ENCODE data around the gene DGKQ.

The DGKQ gene

DNA sequence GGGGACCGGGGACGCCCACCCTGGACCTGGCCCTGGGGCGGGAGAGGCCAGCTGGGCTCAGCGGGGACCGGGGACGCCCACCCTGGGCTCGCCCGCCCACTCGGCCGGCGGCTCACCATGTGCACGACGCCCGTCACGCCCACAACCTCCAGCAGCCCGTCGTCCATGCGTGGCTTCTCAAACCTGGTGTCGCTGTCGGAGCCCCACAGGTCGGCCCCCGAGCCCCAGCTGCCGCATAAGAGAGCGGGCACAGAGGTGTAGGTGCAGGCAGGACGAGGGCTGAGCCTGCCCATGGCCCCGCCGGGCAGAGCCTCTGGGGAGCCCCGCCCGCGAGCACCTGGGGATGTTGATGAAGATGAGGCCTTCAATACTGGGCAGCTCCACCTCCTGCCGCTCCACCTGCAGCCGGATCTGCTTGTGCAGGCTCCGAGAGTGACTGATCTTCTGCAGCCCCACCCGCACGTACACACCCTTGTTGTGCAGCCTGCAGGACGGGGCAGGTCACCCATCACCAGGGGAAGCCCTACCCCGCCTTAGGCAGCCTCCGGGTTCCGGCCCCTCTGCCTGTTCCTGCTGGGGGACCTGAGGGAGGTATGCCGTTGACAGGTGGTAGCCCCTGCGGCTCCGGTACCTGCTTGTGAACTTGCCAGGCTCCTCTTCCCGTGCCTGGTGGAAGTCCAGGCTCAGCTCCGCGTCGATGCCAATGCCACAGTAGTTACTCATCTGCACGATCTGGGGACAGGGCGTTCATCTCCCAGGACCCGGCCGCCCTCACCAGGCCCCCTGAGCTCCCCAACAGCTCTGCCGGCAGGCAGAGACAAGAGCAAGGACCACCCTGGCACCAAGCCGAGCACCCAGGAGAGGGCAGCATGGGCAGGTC, 11.8 kb downstream of the DGKQ start:
- no peak for DNase-seq (ENCODE audit: low read depth in 3 of 3)

GRCh38 chr4:960636-961350, 12.6 kb downstream of the DGKQ start:
- DNase-seq (ENCODE audit: low read depth in 3 of 3): no peak

DNA sequence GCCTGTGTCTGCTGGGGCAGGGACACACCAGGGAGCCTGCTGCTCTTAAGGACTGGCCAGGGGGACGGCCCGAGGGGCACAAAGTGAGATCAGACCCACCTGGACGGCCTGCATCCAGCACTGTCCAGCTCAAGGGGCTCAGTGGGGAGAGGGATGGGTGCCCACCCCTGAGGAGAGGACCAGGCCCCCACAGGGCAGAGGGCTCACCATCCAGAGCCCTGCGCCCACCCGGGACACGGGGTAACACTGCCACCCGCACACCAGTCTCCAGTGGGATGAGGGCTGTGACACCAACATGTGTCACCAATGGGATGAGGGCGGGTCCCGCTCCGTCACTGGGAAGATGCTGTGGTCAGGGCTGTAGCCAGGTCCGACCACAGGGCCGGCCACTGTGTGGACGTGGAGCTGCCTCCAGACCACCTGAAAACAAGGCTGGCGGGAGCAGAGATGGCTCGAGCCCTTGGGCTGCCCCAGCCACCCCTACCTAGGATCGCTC, 13.2 kb downstream of the DGKQ start:
- no peak for DNase-seq (ENCODE audit: low read depth in 3 of 3)

GRCh38 chr4:959338-960139, 13.8 kb downstream of the DGKQ start:
- DNase-seq (ENCODE audit: low read depth in 3 of 3): no peak

DNA sequence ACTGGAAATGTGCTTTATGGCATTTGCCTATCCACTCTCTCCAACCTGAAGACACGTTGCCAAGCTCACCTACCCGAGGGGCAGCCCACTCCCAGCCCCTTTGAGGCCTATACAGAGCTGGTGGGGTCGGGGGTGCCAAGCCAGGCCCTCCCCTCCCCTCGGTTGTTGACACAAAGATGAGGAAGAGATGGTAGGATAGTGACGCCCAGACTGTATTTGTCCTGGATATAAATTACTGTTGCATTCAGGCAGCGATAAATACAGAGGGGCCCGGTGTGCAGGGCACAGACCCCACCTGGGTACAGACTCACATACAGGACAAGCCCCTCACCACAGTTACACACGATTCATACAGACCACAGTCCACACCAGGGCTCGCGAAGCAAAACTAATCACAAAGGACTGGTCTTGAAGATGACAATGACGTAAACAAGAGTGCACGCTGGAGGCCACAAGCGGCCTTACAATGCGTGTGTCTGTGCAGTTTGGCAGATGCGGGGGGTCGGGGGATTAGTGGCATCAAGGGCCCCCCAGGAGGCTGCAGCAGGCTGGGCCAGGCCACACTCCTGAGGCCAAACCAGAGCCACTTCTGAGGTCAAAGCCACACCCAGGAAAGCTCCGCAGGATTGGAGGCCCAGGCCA, 14.6 kb downstream of the DGKQ start:
- no peak for DNase-seq (ENCODE audit: low read depth in 3 of 3)

GRCh38 chr4:958314-958665, 15.1 kb downstream of the DGKQ start:
- no peak for DNase-seq (ENCODE audit: low read depth in 3 of 3)

DNA sequence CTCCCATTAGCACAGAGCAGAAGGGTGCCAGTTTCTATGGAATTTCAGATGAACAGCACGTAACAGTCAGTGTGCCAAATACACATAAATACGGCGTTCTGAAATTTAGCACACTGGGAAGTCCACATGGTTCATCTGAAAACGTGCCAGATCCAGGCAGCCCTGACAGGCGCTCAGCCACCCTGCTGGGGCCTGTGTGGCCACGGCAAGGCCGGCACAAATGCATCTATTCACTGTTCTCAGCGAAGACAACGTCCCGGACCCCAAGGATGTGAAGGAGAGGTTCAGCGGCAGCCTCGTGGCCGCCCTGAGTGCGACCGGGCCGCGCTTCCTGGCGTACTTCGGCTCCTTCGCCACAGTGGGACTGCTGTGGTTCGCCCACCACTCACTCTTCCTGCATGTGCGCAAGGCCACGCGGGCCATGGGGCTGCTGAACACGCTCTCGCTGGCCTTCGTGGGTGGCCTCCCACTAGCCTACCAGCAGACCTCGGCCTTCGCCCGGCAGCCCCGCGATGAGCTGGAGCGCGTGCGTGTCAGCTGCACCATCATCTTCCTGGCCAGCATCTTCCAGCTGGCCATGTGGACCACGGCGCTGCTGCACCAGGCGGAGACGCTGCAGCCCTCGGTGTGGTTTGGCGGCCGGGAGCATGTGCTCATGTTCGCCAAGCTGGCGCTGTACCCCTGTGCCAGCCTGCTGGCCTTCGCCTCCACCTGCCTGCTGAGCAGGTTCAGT, 15.6 kb downstream of the DGKQ start:
- no peak for DNase-seq (ENCODE audit: low read depth in 3 of 3)

DNA sequence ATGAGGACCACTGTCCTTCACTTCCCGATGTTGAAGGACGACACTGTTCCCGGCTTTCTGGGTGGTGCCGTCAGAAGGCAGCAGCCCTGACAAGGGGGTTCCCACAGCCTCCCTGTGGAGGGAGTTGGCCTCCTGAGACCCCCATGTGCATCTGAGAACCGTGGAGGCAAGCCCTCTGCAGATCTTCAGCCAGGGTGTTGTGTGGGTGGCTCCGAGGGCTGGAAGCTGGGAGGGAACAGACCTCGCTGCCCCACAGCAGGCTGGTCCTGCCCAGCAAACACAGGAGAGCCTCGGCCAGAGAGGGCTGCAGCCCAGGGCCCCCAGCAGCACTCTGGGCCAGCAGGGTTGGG, 16.2 kb downstream of the DGKQ start:
- DNase-seq (ENCODE audit: low read depth in 3 of 3): no peak

DNA sequence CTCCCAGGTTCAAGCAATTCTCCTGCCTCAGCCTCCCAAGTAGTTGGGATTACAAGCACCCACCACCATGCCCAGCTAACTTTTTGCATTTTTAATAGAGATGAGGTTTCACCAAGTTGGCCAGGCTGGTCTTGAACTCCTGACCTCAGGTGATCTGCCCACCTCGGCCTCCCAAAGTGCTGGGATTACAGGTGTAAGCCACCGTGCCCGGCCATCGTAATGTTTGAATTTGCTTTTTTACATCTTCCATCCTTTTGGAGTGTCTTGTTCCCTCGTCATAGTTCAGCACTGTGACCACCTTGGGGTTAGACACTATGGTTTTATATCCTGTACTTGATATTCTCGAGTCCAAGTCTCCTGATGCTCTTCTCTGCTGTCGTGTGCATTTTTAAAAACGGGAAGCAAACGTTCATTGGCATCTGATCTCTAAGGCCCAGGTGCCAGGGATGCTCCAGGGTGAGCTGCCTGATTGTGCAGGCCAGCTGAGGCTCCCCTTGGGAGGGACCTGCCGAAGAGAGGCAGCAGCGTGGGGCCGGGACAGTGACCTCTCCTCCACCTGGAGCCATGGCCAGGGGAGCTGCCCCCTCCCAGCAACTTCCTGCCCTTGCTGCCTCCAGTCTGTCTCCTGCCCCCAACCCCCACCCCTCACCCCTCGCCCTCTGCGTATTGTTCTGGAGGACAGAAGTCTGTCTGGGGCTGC, 16.7 kb downstream of the DGKQ start:
- no peak for DNase-seq (ENCODE audit: low read depth in 3 of 3)

DNA sequence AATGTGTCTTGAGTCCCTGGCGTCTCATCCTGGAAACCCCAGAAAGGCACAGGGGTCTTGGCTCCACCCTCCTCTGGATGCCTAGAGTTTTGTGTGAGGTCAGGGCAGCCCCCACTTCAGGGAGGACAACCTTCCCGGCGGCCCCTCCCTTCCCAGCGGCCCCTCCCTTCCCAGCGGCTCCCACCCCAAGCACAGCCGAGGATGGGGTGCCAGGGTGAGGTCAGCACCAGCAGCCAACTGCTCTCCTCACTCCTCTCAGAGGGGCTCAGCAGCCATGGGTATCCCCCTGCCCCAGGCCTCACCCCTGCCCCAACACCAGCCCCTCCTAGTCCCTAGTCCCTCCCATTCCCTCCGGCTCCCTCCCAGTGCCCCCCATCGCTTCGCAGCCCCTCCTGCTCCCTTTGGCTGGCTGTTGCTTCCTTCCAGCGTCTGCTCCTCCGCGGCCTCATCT, 17.4 kb downstream of the DGKQ start:
- no peak for DNase-seq (ENCODE audit: low read depth in 3 of 3)

DNA sequence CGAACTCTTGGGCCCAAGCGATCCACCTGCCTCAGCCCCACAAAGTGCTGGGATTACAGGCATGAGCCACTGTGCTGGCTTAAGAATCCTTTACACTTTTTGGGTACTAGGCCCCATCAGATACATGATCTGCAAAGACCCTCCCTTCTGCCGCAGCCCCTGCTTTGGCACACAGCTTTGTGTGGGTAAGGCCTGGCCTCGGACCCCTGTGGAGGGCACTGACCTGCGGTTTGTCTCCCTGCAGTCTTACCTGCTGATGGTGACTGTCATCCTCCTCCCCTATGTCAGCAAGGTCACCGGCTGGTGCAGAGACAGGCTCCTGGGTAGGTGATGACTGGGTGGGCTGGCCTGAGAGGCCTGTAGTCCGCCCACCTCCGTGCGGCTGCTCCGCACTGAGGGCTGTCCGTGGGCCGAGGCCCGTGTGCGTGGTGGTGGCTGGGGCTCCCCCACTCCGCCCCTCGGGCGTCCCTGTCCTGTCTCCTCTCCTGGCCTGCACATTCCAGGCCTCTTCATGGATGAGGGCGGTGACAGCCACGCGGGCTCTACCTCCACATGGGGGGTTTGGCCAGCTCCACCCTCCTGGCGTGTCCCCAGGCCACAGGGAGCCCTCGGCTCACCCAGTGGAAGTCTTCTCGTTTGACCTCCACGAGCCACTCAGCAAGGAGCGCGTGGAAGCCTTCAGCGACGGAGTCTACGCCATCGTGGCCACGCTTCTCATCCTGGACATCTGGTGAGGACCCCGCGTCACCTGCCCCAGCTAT, 18.0 kb downstream of the DGKQ start:
- DNase-seq (ENCODE audit: low read depth in 3 of 3): no peak

- DNase-seq (ENCODE audit: low read depth in 3 of 3): no peak
Observed at GRCh38 chr4:954211-955020, 19.0 kb downstream of the DGKQ start.

- no peak for DNase-seq (ENCODE audit: low read depth in 3 of 3)
Observed at GRCh38 chr4:953574-953915, 19.8 kb downstream of the DGKQ start.

DNA sequence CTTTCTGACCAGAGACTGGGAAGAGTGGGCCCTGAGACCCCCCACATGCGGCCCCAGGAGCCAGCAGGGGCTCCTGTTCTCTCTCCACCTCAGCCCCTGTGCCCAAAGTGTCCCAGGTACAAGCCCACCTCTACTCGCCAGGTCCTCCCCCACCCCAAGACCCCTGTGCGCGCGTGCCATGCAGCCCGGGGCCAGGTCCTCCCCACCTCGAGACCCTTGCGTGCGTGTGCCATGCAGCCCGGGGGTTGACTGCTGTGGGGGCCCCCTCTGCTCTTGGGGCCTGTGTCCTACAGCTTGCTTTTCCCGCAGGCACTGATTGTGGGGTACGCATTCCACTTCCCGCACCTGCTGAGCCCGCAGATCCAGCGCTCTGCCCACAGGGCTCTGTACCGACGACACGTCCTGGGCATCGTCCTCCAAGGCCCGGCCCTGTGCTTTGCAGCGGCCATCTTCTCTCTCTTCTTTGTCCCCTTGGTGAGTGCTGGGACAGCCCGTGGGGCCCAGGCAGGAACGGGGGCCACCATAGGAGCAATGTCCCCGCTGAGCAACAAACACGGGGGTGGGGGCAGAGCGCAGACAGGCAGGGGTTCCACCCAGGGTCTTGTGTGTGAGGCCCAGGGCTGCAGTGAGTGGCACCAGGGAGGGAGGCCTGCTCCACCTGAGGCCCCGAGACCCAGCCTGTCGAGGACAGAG, 20.3 kb downstream of the DGKQ start:
- no peak for DNase-seq (ENCODE audit: low read depth in 3 of 3)

DNA sequence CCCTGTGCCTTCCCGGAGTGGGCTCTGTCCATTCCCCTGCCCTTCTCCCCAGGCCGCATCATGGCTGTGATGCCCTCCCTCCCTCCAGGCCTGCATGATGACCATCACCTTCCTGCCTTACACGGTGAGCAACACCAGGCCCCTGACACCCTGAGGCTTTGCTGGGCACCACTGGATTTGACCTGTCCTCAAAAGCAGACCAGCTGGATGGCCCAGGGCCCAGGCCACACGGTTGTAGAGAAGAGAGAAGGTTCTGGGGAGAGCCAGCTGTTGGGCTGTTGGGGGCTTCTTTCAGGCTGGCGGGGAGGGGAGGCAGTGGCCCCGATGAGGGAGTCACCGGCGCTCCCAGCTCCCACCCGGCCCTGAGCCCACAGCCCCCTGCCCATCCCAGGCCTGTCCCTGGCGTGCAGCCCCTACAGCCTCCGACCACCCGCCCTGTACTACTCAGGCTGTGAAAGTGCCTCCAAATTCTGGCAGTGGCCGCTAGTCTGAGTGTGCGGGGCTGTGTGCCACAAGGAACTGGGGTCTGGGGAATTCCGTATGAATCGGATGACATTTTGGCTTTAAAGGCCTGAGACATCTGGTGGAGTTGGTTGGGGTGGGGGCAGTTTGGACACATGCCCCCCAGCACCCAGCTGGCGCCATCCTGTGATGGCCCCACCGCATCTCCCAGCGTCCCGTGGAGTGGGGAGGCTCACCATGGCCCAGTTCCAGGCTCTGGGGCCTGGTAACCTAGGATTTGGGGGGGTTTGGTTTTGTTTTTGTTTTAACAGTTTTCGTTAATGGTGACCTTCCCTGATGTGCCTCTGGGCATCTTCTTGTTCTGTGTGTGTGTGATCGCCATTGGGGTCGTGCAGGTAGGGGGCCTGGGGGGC, 21.5 kb downstream of the DGKQ start:
- DNase-seq (ENCODE audit: low read depth in 3 of 3): no peak

DNA sequence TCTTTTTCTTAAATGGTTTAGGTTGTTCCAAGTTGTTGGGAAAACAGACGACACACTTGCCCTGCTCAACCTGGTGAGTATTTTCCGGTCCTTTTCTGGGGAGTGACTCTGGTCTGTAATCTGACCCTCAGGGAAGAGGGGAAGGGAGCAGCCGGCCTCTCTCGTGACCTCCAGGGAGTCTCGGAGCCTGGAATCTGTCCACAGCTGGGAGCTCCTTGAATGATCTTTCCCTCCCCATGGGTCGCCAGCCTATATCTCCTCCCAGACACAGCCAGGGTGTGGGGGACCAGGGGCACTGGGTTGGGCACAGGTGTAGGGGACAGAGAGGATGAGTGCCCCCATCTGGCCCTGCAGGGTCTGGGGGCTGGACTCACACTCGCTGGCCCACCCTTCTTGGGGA, 22.2 kb downstream of the DGKQ start:
- DNase-seq (ENCODE audit: low read depth in 3 of 3): no peak
